Liver (tissue), 3 donors: ENCODE results near the gene RBM33.

Experiments used
- EGR1 ChIP-seq, 2 donors: IDR thresholded peaks; 2 replicates each; pipeline ENCODE4 v1.6.1; 2016 to 2018; ENCODE audit warnings: antibody characterized with exemption in 2 of 2, low read depth in 2 of 2
- GABPA ChIP-seq, 2 donors: IDR thresholded peaks in 1 of 2; conservative IDR thresholded peaks in 1 of 2; 2 replicates each; pipeline ENCODE4 v1.6.1; 2016; ENCODE audit warnings: antibody characterized with exemption in 2 of 2, mild to moderate bottlenecking in 1 of 2, moderate library complexity in 1 of 2
- JUND ChIP-seq, 2 donors: IDR thresholded peaks; 2 replicates each; pipeline ENCODE4 v1.6.1; 2016; ENCODE audit warnings: antibody characterized with exemption in 2 of 2
- RAD21 ChIP-seq, 2 donors: IDR thresholded peaks; 2 replicates each; pipeline ENCODE4 v1.6.1; 2016; ENCODE audit warnings: antibody characterized with exemption in 2 of 2, mild to moderate bottlenecking in 2 of 2
- SP1 ChIP-seq: IDR thresholded peaks from 2 replicates; pipeline ENCODE4 v1.6.1; 2018; ENCODE audit warnings: antibody characterized with exemption, mild to moderate bottlenecking
- TAF1 ChIP-seq: conservative IDR thresholded peaks from 2 replicates; pipeline ENCODE4 v1.6.1; 2016; ENCODE audit warnings: antibody characterized with exemption, mild to moderate bottlenecking
- YY1 ChIP-seq: IDR thresholded peaks from 2 replicates; pipeline ENCODE4 v1.6.1; 2016; ENCODE audit warnings: antibody characterized with exemption, mild to moderate bottlenecking
- TF ChIP-seq, protein P1 (sequence below): fragments of 150-350 bp; IDR thresholded peaks from 2 replicates; pipeline ENCODE4 v1.5.1; 2017; ENCODE audit warnings: improper control_type of control experiment, low read depth, low read length; ENCODE audit not compliant: missing input control
- TF ChIP-seq, protein P2 (sequence below): IDR thresholded peaks from 2 replicates; pipeline ENCODE4 v1.6.1; 2016; ENCODE audit warnings: antibody characterized with exemption
- TF ChIP-seq, protein P3 (sequence below): IDR thresholded peaks from 2 replicates; pipeline ENCODE4 v1.6.1; 2016; ENCODE audit warnings: antibody characterized with exemption, mild to moderate bottlenecking
- donor health status: healthy.
- donor health status: healthy.

DNA sequence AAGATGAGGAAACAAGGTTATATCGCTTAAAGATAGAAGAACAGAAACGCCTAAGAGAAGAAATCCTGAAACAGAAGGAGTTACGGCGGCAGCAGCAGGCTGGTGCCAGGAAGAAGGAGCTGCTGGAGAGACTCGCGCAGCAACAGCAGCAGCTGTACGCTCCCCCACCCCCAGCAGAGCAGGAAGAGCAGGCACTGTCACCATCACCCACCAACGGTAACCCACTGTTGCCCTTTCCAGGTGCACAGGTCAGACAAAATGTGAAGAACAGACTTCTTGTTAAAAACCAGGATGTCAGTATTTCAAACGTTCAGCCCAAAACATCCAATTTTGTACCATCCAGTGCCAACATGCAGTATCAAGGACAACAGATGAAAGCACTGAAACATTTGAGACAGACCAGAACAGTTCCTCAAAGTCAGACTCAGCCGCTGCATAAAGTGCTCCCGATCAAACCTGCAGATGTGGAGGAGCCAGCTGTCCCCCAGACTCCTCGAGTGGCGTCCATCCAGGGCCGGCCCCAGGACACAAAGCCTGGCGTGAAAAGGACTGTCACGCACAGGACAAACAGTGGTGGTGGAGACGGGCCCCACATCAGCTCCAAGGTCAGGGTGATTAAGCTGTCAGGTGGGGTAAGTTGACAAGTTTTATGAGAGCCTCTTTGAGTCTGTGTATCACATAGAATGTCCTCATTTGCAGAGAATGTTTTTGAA is 100.7 kb downstream of the RBM33 start:
- TF ChIP-seq RAD21 (IDR thresholded peaks at IDR 0.05) = no peak
- TF ChIP-seq, protein P1, sequence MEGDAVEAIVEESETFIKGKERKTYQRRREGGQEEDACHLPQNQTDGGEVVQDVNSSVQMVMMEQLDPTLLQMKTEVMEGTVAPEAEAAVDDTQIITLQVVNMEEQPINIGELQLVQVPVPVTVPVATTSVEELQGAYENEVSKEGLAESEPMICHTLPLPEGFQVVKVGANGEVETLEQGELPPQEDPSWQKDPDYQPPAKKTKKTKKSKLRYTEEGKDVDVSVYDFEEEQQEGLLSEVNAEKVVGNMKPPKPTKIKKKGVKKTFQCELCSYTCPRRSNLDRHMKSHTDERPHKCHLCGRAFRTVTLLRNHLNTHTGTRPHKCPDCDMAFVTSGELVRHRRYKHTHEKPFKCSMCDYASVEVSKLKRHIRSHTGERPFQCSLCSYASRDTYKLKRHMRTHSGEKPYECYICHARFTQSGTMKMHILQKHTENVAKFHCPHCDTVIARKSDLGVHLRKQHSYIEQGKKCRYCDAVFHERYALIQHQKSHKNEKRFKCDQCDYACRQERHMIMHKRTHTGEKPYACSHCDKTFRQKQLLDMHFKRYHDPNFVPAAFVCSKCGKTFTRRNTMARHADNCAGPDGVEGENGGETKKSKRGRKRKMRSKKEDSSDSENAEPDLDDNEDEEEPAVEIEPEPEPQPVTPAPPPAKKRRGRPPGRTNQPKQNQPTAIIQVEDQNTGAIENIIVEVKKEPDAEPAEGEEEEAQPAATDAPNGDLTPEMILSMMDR = no peak
- no peak for TF ChIP-seq GABPA (IDR thresholded peaks at IDR 0.05 in 1 of 2, conservative IDR thresholded peaks at IDR 0.05 in 1 of 2)
- no peak for TF ChIP-seq SP1
- TF ChIP-seq, protein P2, sequence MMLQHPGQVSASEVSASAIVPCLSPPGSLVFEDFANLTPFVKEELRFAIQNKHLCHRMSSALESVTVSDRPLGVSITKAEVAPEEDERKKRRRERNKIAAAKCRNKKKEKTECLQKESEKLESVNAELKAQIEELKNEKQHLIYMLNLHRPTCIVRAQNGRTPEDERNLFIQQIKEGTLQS = no peak
- TF ChIP-seq, protein P3, sequence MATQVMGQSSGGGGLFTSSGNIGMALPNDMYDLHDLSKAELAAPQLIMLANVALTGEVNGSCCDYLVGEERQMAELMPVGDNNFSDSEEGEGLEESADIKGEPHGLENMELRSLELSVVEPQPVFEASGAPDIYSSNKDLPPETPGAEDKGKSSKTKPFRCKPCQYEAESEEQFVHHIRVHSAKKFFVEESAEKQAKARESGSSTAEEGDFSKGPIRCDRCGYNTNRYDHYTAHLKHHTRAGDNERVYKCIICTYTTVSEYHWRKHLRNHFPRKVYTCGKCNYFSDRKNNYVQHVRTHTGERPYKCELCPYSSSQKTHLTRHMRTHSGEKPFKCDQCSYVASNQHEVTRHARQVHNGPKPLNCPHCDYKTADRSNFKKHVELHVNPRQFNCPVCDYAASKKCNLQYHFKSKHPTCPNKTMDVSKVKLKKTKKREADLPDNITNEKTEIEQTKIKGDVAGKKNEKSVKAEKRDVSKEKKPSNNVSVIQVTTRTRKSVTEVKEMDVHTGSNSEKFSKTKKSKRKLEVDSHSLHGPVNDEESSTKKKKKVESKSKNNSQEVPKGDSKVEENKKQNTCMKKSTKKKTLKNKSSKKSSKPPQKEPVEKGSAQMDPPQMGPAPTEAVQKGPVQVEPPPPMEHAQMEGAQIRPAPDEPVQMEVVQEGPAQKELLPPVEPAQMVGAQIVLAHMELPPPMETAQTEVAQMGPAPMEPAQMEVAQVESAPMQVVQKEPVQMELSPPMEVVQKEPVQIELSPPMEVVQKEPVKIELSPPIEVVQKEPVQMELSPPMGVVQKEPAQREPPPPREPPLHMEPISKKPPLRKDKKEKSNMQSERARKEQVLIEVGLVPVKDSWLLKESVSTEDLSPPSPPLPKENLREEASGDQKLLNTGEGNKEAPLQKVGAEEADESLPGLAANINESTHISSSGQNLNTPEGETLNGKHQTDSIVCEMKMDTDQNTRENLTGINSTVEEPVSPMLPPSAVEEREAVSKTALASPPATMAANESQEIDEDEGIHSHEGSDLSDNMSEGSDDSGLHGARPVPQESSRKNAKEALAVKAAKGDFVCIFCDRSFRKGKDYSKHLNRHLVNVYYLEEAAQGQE = no peak
- TF ChIP-seq EGR1 (IDR thresholded peaks at IDR 0.05; ENCODE audit: low read depth in 2 of 2) = no peak
- no peak for TF ChIP-seq JUND (IDR thresholded peaks at IDR 0.05)
- no peak for TF ChIP-seq YY1
- TF ChIP-seq TAF1 = no peak
